Activated naive CD4-positive, alpha-beta T cell (primary cell): ENCODE results near the gene REC8.

Experiments
- DNase-seq, 4 experiments: peaks; one replicate each; lab custom pipeline; 2025; lab: John Stamatoyannopoulos, UW

The REC8 gene, protein sequence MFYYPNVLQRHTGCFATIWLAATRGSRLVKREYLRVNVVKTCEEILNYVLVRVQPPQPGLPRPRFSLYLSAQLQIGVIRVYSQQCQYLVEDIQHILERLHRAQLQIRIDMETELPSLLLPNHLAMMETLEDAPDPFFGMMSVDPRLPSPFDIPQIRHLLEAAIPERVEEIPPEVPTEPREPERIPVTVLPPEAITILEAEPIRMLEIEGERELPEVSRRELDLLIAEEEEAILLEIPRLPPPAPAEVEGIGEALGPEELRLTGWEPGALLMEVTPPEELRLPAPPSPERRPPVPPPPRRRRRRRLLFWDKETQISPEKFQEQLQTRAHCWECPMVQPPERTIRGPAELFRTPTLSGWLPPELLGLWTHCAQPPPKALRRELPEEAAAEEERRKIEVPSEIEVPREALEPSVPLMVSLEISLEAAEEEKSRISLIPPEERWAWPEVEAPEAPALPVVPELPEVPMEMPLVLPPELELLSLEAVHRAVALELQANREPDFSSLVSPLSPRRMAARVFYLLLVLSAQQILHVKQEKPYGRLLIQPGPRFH

DNA sequence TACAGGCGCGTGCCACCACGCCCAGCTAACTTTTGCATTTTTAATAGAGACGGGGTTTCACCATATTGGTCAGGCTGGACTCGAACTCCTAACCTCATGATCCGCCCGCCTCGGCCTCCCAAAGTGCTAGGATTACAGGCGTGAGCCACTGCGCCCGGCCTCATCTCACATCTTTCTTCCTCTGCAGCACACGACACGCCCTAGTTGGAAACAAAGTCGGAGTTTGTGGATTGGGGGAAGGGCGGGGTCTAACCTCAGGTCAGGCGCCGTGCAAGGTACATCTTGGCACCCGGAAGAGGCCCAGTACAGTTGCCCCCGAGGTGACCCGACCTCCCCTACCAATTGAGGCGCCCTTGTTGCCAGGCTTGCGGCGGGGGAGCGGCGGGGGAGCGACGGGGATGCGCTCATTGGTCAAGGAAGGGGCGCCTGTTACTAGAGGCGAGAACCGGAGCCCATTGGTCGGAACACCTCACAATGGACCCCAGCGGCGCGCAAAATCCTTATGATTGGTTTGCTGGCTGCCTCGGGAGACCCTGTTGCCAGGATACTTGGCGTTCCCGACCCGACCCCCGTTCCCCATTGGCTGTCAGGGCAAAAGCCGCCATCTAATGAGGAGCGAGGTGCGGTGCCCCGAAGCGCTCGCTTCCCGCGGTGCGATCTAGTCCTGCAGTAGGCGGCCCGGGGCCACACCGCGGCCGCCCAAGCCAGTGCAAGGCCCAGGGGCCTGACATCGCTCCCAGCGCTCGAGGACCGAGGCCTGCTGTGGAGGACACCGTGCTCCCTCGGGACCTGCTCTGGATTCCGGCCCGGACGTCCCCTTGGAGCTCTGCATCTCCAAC is at the start of gene REC8:
REC8 (plus strand) TSS at position 659 of the 839 bp plus-strand sequence. CDS start 473 bp downstream, outside the sequence.
- peak in 3 of 4 experiments; percentile 27 to 65 (median 60) for DNase-seq

DNA sequence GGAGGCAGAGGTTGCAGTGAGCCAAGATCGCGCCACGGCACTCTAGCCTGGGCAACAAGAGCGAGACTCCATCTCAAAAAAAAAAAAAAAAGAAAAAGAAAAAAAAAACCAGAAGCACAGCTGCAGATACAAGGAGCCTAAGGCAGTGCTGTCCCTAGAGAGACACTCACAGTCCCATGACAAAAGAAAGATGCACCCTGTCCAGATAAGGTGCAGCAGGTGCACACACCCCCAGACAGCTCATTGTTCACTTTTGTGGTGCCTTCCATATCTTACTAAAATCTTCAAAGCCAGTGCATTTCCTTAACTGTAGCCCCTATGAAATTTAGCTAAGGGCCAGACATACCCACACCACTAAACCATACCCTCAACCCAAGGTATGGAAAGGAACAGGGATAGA is 49.5 kb upstream of the REC8 start:
- no peak for DNase-seq

DNA sequence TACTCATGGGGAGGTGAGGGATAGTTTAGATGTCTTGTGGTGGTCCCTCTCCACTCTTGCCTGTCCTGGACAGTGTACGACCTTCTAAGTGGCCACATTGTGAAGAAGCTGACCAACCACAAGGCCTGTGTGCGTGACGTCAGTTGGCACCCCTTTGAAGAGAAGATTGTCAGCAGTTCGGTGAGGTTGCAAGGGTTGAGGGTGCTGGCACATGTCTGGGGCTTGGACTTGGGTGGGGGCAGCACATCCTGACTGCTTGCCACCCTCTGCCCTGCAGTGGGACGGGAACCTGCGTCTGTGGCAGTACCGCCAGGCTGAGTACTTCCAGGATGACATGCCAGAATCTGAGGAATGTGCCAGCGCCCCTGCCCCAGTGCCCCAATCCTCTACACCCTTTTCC is 49.0 kb upstream of the REC8 start:
- DNase-seq = no peak

DNA sequence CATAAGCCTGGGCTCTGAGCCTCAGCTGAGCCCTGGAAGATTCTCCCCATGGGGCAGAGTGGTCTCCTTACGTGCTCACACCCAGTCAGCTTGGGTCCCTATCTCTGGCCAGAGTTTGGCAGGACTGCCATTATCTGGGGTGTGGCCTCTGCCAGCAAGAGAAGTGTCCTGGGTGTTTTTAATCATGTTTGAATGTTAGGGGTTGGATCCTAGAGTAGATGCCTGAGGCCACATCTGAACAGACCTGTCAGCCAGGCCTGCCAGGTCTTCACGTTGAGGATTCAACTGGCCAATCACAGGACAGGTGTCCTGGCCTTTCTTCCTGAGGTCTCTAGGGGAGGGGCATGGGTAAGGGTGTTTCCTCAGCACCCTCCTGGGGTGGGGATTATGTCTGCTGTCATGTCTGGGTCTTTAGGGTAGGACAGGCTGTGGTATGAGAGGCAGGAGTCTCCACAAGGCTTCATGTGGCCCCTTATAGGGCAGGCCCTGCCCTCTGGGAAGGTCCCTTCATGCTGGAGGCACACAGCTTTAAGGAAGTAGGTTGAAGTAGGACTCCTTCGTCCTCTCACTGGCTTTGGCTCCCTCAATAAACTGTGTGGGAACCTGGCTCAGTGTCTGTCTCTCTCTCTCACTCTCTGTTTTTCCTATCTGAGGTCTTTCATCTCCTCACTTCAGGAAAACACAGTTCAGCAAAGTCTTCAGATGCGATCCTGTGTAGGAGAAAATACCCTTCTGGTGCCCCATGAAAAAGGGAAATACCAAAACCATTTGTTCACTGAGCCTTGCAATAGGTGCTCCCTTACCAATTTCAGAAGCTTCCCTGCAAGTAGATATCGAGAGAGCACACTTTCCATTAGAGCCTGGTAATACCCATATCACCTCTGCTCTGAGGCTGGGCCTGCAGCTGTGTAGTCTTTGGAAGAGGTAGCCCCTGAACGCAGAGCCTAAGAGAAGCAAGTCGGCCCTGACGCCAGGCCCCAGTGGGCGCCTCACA is 48.2 kb upstream of the REC8 start:
- DNase-seq = no peak

- DNase-seq = no peak
Observed at GRCh38 chr14:24126939-24127338, 44.9 kb upstream of the REC8 start.

DNA sequence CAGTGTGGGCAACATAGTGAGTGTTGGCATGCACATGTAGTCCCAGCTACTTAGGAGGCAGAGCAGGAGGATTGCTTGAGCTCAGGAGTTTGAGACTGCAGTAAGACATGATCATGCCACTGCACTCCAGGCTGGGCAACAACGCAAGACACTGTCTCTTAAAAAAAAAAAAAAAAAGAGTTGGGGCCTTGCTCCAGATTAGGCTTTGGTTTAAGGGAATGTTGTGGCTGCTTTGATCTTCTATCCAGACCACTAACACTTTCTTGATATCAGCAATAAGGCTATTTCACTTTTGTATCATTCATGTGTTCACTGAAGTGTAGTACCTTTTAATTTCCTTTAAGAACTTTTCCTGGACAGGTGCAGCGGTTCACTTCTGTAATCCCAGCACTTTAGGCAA is 44.2 kb upstream of the REC8 start:
- DNase-seq = no peak

GRCh38 chr14:24129410-24129998 is 42.4 kb upstream of the REC8 start:
- no peak for DNase-seq

DNA sequence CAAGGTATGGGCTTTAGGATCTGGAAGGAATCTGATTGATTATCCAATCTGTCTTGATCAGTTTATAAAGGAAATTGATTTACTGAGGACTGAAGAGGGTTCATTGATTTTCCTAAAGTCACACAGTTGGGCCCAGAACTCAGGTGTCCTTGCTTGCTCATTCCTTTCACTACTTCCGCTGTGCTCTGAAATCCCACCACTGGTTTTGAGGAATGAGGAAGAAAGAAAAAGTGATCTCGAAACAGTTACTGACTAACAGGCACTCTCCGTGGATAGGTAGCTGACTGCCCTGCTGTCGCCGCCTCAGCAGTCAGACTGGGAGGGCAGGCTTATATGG is 41.5 kb upstream of the REC8 start, which contains the start of gene FITM1:
FITM1 (plus strand) TSS at position 280 of the 337 bp plus-strand sequence. CDS start 905 bp downstream, outside the sequence.
- DNase-seq = no peak

- no peak for DNase-seq
Observed at GRCh38 chr14:24130717-24131548, 40.9 kb upstream of the REC8 start.

DNA sequence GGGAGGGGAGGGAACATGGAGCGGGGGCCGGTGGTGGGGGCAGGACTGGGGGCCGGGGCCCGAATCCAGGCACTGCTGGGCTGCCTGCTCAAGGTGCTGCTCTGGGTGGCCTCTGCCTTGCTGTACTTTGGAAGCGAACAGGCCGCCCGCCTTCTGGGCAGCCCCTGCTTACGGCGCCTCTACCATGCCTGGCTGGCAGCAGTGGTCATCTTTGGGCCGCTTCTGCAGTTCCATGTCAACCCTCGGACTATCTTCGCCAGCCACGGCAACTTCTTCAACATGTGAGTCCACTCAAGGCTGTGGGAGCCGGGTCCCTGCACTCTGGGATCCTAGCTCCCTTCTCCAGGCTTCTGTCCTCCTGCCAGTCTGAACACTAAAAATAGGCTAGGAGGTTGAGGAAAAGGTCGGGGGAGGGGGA is 40.3 kb upstream of the REC8 start:
- no peak for DNase-seq

DNA sequence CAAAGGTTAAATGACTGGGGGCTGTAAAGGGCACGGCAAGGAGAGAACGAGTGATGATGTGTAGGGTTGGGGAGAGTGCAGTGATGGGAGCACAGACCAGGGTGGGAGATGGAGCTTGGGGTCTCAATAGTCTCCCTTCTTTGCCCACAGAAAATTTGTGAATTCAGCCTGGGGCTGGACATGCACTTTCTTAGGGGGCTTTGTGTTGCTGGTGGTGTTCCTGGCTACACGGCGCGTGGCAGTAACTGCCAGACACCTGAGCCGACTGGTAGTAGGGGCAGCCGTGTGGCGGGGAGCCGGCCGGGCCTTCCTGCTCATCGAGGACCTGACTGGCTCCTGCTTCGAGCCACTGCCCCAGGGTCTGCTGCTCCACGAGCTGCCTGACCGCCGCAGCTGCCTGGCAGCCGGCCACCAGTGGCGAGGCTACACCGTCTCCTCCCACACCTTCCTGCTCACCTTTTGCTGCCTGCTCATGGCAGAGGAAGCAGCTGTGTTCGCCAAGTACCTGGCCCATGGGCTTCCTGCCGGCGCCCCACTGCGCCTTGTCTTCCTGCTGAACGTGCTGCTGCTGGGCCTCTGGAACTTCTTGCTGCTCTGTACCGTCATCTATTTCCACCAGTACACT is 39.7 kb upstream of the REC8 start:
- DNase-seq = peak in 1 of 4 experiments; percentile 47

DNA sequence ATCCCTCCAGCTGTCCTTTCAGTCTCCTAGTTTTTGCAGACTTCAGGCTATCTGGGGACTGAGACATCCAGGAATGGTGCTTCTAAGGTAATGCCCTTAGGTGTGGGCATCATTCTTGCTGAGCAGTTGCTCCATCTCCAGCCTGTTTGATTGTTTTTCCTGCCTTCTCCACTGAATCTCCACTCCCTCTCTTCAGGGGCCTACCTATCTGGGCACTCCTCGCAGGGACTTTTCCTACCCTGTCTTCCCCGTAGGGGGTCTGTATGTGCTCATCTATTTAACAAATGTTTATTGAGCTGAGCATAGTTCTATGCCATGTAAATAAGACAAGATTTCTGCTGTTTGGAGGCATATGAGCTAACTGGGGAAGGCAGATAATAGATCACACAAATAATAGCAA is 38.9 kb upstream of the REC8 start:
- no peak for DNase-seq

DNA sequence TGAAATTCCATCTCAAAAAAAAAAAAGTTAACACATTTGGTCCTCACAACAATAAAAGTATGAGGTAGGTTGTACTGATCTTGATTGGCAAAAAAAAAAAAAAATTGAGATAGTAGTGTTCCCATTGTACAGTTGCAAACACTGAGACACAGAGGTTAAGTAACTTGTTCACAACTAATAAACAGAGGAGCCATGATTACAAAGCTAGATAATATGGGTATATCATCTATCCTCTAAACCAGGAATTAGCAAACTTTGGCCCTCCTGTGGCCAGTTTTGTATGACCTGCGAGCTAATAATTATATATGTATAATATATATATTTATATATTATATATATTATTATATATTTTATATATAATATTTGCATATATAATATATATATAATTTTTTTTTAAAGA is 38.1 kb upstream of the REC8 start:
- no peak for DNase-seq

DNA sequence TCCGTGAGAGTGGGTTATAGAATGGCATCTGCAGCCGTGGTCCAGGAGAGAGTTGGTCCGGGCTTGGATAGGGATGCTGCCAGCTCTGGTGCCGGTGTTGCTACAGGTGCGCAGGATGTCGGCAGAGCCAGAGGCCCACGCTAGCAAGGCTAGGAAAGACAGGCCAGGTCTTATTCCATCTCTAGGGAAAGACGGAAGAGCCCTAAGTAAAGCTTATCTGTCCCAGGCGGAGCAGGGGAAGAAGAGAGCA is 36.4 kb upstream of the REC8 start:
- DNase-seq = no peak

GRCh38 chr14:24135834-24136683 is 35.8 kb upstream of the REC8 start, which contains the start of gene PSME1:
TSS of gene PSME1 (plus strand) at chr14:24136194. CDS start at chr14:24136263, 69 bp downstream.
- peak; percentile 82 to 95 (median 89) for DNase-seq

GRCh38 chr14:24136684-24137528 is 35.0 kb upstream of the REC8 start:
- no peak for DNase-seq

- DNase-seq = no peak
Observed at GRCh38 chr14:24137529-24138395, 34.1 kb upstream of the REC8 start.
